WTC11 (cell line): ENCODE data around the gene ABLIM2.

ENCODE experiments used
- CTCF ChIP-seq: fragments of 200-600 bp; IDR thresholded peaks from 2 replicates; pipeline ENCODE4 v1.8.0; 2022; ENCODE audit warnings: antibody characterized with exemption
- RORB ChIP-seq: fragments of 250-450 bp; sonication (Bioruptor Pico); IDR thresholded peaks from 2 replicates; pipeline ENCODE4 v1.9.0; 2021; ENCODE audit warnings: mild to moderate bottlenecking
- SMAD3 ChIP-seq: sonication (generic); formaldehyde crosslinking; IDR thresholded peaks from 2 replicates; pipeline ENCODE4 v1.8.0; 2022; ENCODE audit warnings: missing genetic modification reagents, mild to moderate bottlenecking, borderline replicate concordance
- SP1 ChIP-seq: sonication (generic); formaldehyde crosslinking; conservative IDR thresholded peaks from 2 replicates; pipeline ENCODE4 v1.8.1; 2022; ENCODE audit warnings: missing genetic modification reagents
- TP53 ChIP-seq: sonication (generic); formaldehyde crosslinking; IDR thresholded peaks from 2 replicates; pipeline ENCODE4 v1.8.1; 2023; ENCODE audit warnings: mild to moderate bottlenecking, missing genetic modification reagents
- USF2 ChIP-seq: sonication (generic); formaldehyde crosslinking; IDR thresholded peaks from 2 replicates; pipeline ENCODE4 v1.8.1; 2023; ENCODE audit warnings: mild to moderate bottlenecking, missing genetic modification reagents, moderate library complexity
- ZNF263 ChIP-seq: sonication (generic); formaldehyde crosslinking; IDR thresholded peaks from 2 replicates; pipeline ENCODE4 v1.8.1; 2022; ENCODE audit warnings: low read depth, mild to moderate bottlenecking, moderate library complexity, missing genetic modification reagents
- TF ChIP-seq, protein P1 (sequence below): sonication (generic); formaldehyde crosslinking; IDR thresholded peaks from 2 replicates; pipeline ENCODE4 v1.8.1; 2023; ENCODE audit warnings: mild to moderate bottlenecking, moderate library complexity, missing genetic modification reagents
- TF ChIP-seq, protein P2 (sequence below): sonication (generic); formaldehyde crosslinking; IDR thresholded peaks from 2 replicates; pipeline ENCODE4 v1.8.1; 2023; ENCODE audit warnings: mild to moderate bottlenecking, missing genetic modification reagents
- TF ChIP-seq, protein P3 (sequence below): sonication (generic); formaldehyde crosslinking; IDR thresholded peaks from 2 replicates; pipeline ENCODE4 v1.8.0; 2022; ENCODE audit warnings: mild to moderate bottlenecking, missing genetic modification reagents

DNA sequence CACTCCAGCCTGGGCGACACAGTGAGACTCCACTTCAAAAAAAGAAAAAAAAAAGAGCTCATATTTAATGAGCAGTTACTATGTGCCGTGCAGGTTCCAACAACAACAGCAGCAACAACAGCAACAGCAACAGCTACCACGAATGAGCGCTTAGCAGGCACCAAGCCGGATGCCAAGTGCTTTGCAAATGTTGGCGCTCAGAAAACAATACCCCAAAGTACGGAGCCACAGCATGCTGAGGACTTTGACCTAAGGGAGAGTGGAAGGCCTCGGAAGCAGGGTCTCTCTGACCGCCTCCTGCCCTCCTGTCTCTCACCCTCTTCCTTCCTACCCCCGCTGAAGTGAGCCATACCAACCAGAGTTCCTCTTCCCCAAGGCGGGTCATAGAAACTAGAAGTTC, 116.7 kb downstream of the ABLIM2 start:
- TF ChIP-seq USF2 (no peak), SMAD3 (no peak), CTCF (no peak), TP53 (CRISPR knock-in tag) (no peak), SP1 (no peak), RORB (CRISPR knock-in tag) (no peak), ZNF263 (CRISPR knock-in tag) (no peak)
- TF ChIP-seq, protein P1, sequence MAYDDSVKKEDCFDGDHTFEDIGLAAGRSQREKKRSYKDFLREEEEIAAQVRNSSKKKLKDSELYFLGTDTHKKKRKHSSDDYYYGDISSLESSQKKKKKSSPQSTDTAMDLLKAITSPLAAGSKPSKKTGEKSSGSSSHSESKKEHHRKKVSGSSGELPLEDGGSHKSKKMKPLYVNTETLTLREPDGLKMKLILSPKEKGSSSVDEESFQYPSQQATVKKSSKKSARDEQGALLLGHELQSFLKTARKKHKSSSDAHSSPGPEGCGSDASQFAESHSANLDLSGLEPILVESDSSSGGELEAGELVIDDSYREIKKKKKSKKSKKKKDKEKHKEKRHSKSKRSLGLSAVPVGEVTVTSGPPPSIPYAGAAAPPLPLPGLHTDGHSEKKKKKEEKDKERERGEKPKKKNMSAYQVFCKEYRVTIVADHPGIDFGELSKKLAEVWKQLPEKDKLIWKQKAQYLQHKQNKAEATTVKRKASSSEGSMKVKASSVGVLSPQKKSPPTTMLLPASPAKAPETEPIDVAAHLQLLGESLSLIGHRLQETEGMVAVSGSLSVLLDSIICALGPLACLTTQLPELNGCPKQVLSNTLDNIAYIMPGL (CRISPR knock-in tag): no peak
- TF ChIP-seq, protein P2, sequence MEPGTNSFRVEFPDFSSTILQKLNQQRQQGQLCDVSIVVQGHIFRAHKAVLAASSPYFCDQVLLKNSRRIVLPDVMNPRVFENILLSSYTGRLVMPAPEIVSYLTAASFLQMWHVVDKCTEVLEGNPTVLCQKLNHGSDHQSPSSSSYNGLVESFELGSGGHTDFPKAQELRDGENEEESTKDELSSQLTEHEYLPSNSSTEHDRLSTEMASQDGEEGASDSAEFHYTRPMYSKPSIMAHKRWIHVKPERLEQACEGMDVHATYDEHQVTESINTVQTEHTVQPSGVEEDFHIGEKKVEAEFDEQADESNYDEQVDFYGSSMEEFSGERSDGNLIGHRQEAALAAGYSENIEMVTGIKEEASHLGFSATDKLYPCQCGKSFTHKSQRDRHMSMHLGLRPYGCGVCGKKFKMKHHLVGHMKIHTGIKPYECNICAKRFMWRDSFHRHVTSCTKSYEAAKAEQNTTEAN (CRISPR knock-in tag): no peak
- TF ChIP-seq, protein P3, sequence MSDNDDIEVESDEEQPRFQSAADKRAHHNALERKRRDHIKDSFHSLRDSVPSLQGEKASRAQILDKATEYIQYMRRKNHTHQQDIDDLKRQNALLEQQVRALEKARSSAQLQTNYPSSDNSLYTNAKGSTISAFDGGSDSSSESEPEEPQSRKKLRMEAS (CRISPR knock-in tag): no peak
